H1 (cell line): ENCODE data around the gene BPIFB3. TPM values are rescaled to one million over a fixed set of nuclear protein-coding genes. Genes with fewer than 3 reads are reported as not detected.

Experiments
- CTCF ChIA-PET: fragments of 300-600 bp; sonication (Branson Sonifier 250); formaldehyde crosslinking; loops from one replicate; lab custom pipeline; 2021; ENCODE audit not compliant: partially characterized antibody; lab: Charles Lee
- POLR2A ChIA-PET: fragments of 300-600 bp; sonication (Branson Sonifier 250); formaldehyde crosslinking; loops from one replicate; lab custom pipeline; 2021; ENCODE audit warnings: inconsistent platforms; ENCODE audit not compliant: partially characterized antibody; lab: Charles Lee
- DNase-seq, 2 experiments: peaks; one replicate each; pipeline versions ENCODE4 v3.0.0 to v3.0.0-alpha.2; 2010 to 2022; ENCODE audit warnings: low spot score in 2 of 2, low read depth in 1 of 2, mixed read lengths in 1 of 2
- FAIRE-seq: peaks from 2 replicates; lab custom pipeline; 2011; peaks lifted over from hg19 to GRCh38; lab: Jason Lieb, UNC
- H2AFZ ChIP-seq: 2 replicates; pipeline ENCODE4 v1.8.1; 2012; ENCODE audit warnings: low read length, inconsistent platforms
- H2AK5ac ChIP-seq: 2 replicates; pipeline ENCODE4 v1.6.1; 2013; ENCODE audit warnings: low read depth, low read length
- H2BK120ac ChIP-seq: replicated peaks from 2 replicates; pipeline ENCODE3; 2013; ENCODE audit warnings: low read depth, low read length, inconsistent platforms
- H2BK12ac ChIP-seq: 2 replicates; pipeline ENCODE4 v1.6.1; 2013; ENCODE audit warnings: low read depth, low read length
- H2BK15ac ChIP-seq: 2 replicates; pipeline ENCODE4 v1.6.1; 2013; ENCODE audit warnings: low read length
- H2BK20ac ChIP-seq: 2 replicates; pipeline ENCODE4 v1.6.1; 2013; ENCODE audit warnings: low read length
- H2BK5ac ChIP-seq: 2 replicates; pipeline ENCODE4 v1.6.1; 2013; ENCODE audit warnings: low read depth, low read length
- H3K14ac ChIP-seq: 2 replicates; pipeline ENCODE4 v1.6.1; 2013; ENCODE audit warnings: inconsistent platforms; ENCODE audit not compliant: insufficient read length
- H3K18ac ChIP-seq: 2 replicates; pipeline ENCODE4 v1.6.1; 2013; ENCODE audit warnings: low read length; ENCODE audit errors: extremely low read depth
- H3K23ac ChIP-seq: 2 replicates; pipeline ENCODE4 v1.6.1; 2013; ENCODE audit warnings: inconsistent platforms; ENCODE audit not compliant: insufficient read length
- H3K23me2 ChIP-seq: 2 replicates; pipeline ENCODE4 v1.6.1; 2013; ENCODE audit warnings: low read depth, low read length
- H3K27ac ChIP-seq: 2 replicates; pipeline ENCODE4 v1.6.1; 2011; ENCODE audit warnings: low read depth, low read length, inconsistent platforms
- H3K27me3 ChIP-seq, 4 experiments: replicated peaks in 1 of 4; 1 replicate in 1 of 4; 2 replicates in 3 of 4; pipeline versions ENCODE4 v1.6.1 to v1.8.1; 2011 to 2013; ENCODE audit warnings: low read length in 3 of 4, mild to moderate bottlenecking in 3 of 4, inconsistent platforms in 2 of 4, mixed read lengths in 2 of 4, moderate library complexity in 1 of 4; ENCODE audit not compliant: control insufficient read depth in 3 of 4, insufficient read depth in 3 of 4; ENCODE audit errors: extremely low read depth in 1 of 4
- H3K36me3 ChIP-seq, 4 experiments: 2 replicates each; pipeline versions ENCODE4 v1.6.1 to v1.8.1; 2011 to 2013; ENCODE audit warnings: mild to moderate bottlenecking in 4 of 4, low read length in 3 of 4, moderate library complexity in 2 of 4, control low read depth in 1 of 4, inconsistent platforms in 1 of 4; ENCODE audit not compliant: insufficient read depth in 4 of 4, control insufficient read depth in 2 of 4
- H3K4ac ChIP-seq: replicated peaks from 2 replicates; pipeline ENCODE3; 2013; ENCODE audit warnings: low read length, low read depth, mixed read lengths, inconsistent platforms; ENCODE audit not compliant: insufficient read length
- H3K4me1 ChIP-seq, 4 experiments: replicated peaks in 1 of 4; 1 replicate in 1 of 4; 2 replicates in 3 of 4; pipeline versions ENCODE4 v1.6.1 to v1.8.1; 2011 to 2013; ENCODE audit warnings: low read length in 3 of 4, inconsistent platforms in 2 of 4, mixed read lengths in 1 of 4; ENCODE audit not compliant: insufficient read depth in 4 of 4, control insufficient read depth in 3 of 4
- H3K4me2 ChIP-seq, 2 experiments: 2 replicates each; pipeline versions ENCODE4 v1.6.1 to v1.8.1; 2011 to 2013; ENCODE audit warnings: low read depth in 2 of 2, low read length in 2 of 2, control low read depth in 1 of 2, inconsistent platforms in 1 of 2, mild to moderate bottlenecking in 1 of 2; ENCODE audit not compliant: insufficient read depth in 1 of 2
- H3K4me3 ChIP-seq, 4 experiments: fragments of 200-600, 300-600 bp in 1 of 4; sonication (generic), shearing (Covaris generic), sonication (Bioruptor Twin) in 1 of 4; 2 replicates each; pipeline versions ENCODE4 v1.5.1 to v1.8.1; 2011 to 2016; ENCODE audit warnings: low read length in 4 of 4, low read depth in 3 of 4, control low read depth in 2 of 4, inconsistent platforms in 2 of 4, mild to moderate bottlenecking in 2 of 4, mixed read lengths in 1 of 4, moderate library complexity in 1 of 4; ENCODE audit not compliant: insufficient read depth in 2 of 4; ENCODE audit errors: extremely low read depth in 1 of 4
- H3K56ac ChIP-seq: replicated peaks from 2 replicates; pipeline ENCODE3; 2013; ENCODE audit warnings: low read depth, mild to moderate bottlenecking, mixed read lengths, low read length, inconsistent platforms; ENCODE audit not compliant: insufficient read length
- H3K79me1 ChIP-seq: 2 replicates; pipeline ENCODE4 v1.6.1; 2013; ENCODE audit warnings: low read depth, low read length, control low read depth
- H3K79me2 ChIP-seq, 2 experiments: 2 replicates each; pipeline versions ENCODE4 v1.6.1 to v1.8.1; 2012 to 2013; ENCODE audit warnings: low read length in 2 of 2, mild to moderate bottlenecking in 2 of 2, inconsistent platforms in 1 of 2; ENCODE audit not compliant: insufficient read depth in 2 of 2, control insufficient read depth in 1 of 2
- H3K9ac ChIP-seq, 4 experiments: replicated peaks in 1 of 4; 1 replicate in 1 of 4; 2 replicates in 3 of 4; pipeline versions ENCODE4 v1.6.1 to v1.8.1; 2011 to 2013; ENCODE audit warnings: low read depth in 3 of 4, low read length in 3 of 4, control low read depth in 2 of 4, mild to moderate bottlenecking in 2 of 4, moderate library complexity in 2 of 4, inconsistent platforms in 1 of 4; ENCODE audit errors: extremely low read depth in 1 of 4
- H3K9me3 ChIP-seq, 2 experiments: 2 replicates each; pipeline versions ENCODE4 v1.6.1 to v1.8.1; 2012 to 2013; ENCODE audit warnings: mild to moderate bottlenecking in 2 of 2, moderate library complexity in 2 of 2, control low read depth in 1 of 2, inconsistent platforms in 1 of 2, low read depth in 1 of 2, low read length in 1 of 2, mixed read lengths in 1 of 2; ENCODE audit not compliant: insufficient read depth in 2 of 2
- H4K20me1 ChIP-seq, 2 experiments: replicated peaks in 1 of 2; 2 replicates each; pipeline versions ENCODE3 to v1.8.1; 2011 to 2013; ENCODE audit warnings: inconsistent platforms in 2 of 2, low read length in 2 of 2, mild to moderate bottlenecking in 1 of 2; ENCODE audit not compliant: insufficient read depth in 2 of 2, control insufficient read depth in 1 of 2
- H4K5ac ChIP-seq: 2 replicates; pipeline ENCODE4 v1.6.1; 2013; ENCODE audit warnings: low read length, low read depth, mixed read lengths, inconsistent platforms; ENCODE audit not compliant: insufficient read length
- H4K8ac ChIP-seq: 2 replicates; pipeline ENCODE4 v1.8.0; 2013; ENCODE audit warnings: mild to moderate bottlenecking, moderate library complexity, low read length, inconsistent platforms; ENCODE audit not compliant: insufficient read depth; ENCODE audit errors: extremely low read depth
- H4K91ac ChIP-seq: replicated peaks from 2 replicates; pipeline ENCODE3; 2013; ENCODE audit warnings: low read length, mixed read lengths, inconsistent platforms; ENCODE audit not compliant: insufficient read length
- SUZ12 ChIP-seq: fragments of 200-600 bp; sonication (generic); IDR thresholded peaks from 2 replicates; pipeline ENCODE4 v1.6.1; 2012; ENCODE audit warnings: mild to moderate bottlenecking, inconsistent platforms, low read length, moderate library complexity, mixed read lengths
- whole genome bisulfite sequencing, 2 experiments: shearing (Covaris generic) in 1 of 2; methylation state at CpG; one replicate each; pipeline versions ENCODE4 v1.1.6 to v1.1.7; 2013 to 2015; ENCODE audit warnings: low lambda C conversion rate in 2 of 2, mixed read lengths in 2 of 2, inconsistent platforms in 1 of 2, low coverage in 1 of 2, missing lambda C conversion rate in 1 of 2; ENCODE audit not compliant: insufficient replicate concordance in 2 of 2, insufficient coverage in 1 of 2, insufficient read length in 1 of 2; ENCODE audit errors: extremely low coverage in 1 of 2, missing lambda C conversion rate in 1 of 2; 5-methylcytosine and 5-hydroxymethylcytosine counted together
- polyA plus RNA-seq, 7 experiments: library from polyadenylated mRNA; depleted of rRNA in 3 of 7; stranded (reverse) in 5 of 7; unstranded in 2 of 7; fragments of >200 nt in 5 of 7; fragments of 200-250 nt in 2 of 7; gene quantifications; 1 replicate in 5 of 7; 2 replicates in 1 of 7; 4 replicates in 1 of 7; pipeline versions ENCODE4 v1.2.1 to v1.2.3, GENCODE V29; 2011 to 2013; ENCODE audit warnings: missing spikeins in 2 of 7, mixed read lengths in 2 of 7
- total RNA-seq: library from RNA; stranded (reverse); fragmentation: NEBNext Ultra II Directional; extraction: Animal tissue kit (Norgen Biotek cat#: 25700); gene quantifications from 2 replicates; pipeline ENCODE4 v1.2.1, GENCODE V29; 2021

Gene BPIFB3
- total and polyA plus RNA-seq, 2 of the 8 experiments (the other 6 are each of a cell fraction or from before 2014, with no cell fraction given) = not detected

GRCh38 chr20:33059136-33059535, 5.4 kb downstream of the BPIFB3 start:
- Histone ChIP-seq H3K23me2 (no peaks in the 10 kb centered on the region), H2BK20ac (no peak overlapping the region), H4K8ac (no peak overlapping the region), H2BK12ac (no peak overlapping the region), H2BK15ac (no peak overlapping the region), H3K27ac (no peak overlapping the region), H3K14ac (no peak overlapping the region), H2BK120ac (no peak overlapping the region), H4K20me1 (no peaks in the 10 kb centered on the region), H4K5ac (no peak overlapping the region), H3K9ac (no peak overlapping the region), H2BK5ac (no peak overlapping the region), H3K23ac (no peak overlapping the region), H3K18ac (no peak overlapping the region), H3K79me2 (no peaks in the 10 kb centered on the region), H3K4me2 (no peak overlapping the region), H2AK5ac (no peak overlapping the region), H3K4ac (no peak overlapping the region), H3K4me1 (no peaks in the 10 kb centered on the region), H3K79me1 (no peaks in the 10 kb centered on the region), H3K56ac (no peak overlapping the region), H3K27me3 (no peaks in the 10 kb centered on the region), H3K36me3 (no peaks in the 10 kb centered on the region), H2AFZ (no peak overlapping the region), H4K91ac (no peak overlapping the region), H3K4me3 (no peak overlapping the region), H3K9me3 (no peaks in the 10 kb centered on the region)
- ChIA-PET CTCF (interaction anchor here (0.9 to 3.8 kb wide), 2 partner anchors 10 to 36 kb away, joined by 3 to 13 read pairs; no protein-coding TSS in a partner anchor), POLR2A (no interaction called here)
- DNase-seq (no peak), FAIRE-seq (no peak)
- WGBS, 2 experiments = 92% methylated on average over 7 of the region's 7 CpGs; no CpG with 5 or more reads in 1 of the 2 experiments
- no peak for TF ChIP-seq SUZ12
